HepG2 (cell line): ENCODE measurements around the gene ERBB3. TPM values are rescaled to one million over a fixed set of nuclear protein-coding genes. Genes with fewer than 3 reads are reported as not detected.
A peak's percentile ranks its signal among the peaks of the same experiment; 100 is the strongest.

ENCODE experiments used
- CBX5 ChIP-seq: sonication (generic); formaldehyde crosslinking; IDR thresholded peaks from 2 replicates; pipeline ENCODE4 v1.4.0; 2020; ENCODE audit warnings: missing genetic modification reagents, borderline replicate concordance
- DNMT1 ChIP-seq: sonication (generic); formaldehyde crosslinking; IDR thresholded peaks from 2 replicates; pipeline ENCODE4 v1.5.1; 2020; ENCODE audit warnings: mild to moderate bottlenecking, missing genetic modification reagents
- DRAP1 ChIP-seq: IDR thresholded peaks from 2 replicates; pipeline ENCODE4 v1.6.1; 2016; ENCODE audit warnings: missing genetic modification reagents, missing compliant biosample characterization
- E2F2 ChIP-seq: sonication (generic); formaldehyde crosslinking; IDR thresholded peaks from 2 replicates; pipeline ENCODE4 v1.4.0; 2020; ENCODE audit warnings: missing genetic modification reagents, borderline replicate concordance
- MLXIP ChIP-seq: sonication (generic); formaldehyde crosslinking; IDR thresholded peaks from 2 replicates; pipeline ENCODE4 v1.9.0; 2021; ENCODE audit warnings: missing genetic modification reagents, borderline replicate concordance
- NFIB ChIP-seq: sonication (generic); formaldehyde crosslinking; IDR thresholded peaks from 2 replicates; pipeline ENCODE4 v1.9.0; 2021; ENCODE audit warnings: missing genetic modification reagents, mild to moderate bottlenecking, borderline replicate concordance
- NFRKB ChIP-seq: fragments of 450-650 bp; IDR thresholded peaks from 2 replicates; pipeline ENCODE4 v1.6.1; 2017
- SP1 ChIP-seq, 2 experiments: fragments of 450-650 bp in 1 of 2; sonication (generic) in 1 of 2; formaldehyde crosslinking in 1 of 2; IDR thresholded peaks; 2 replicates each; pipeline versions ENCODE4 v1.4.0 to v1.6.1; 2016 to 2020; ENCODE audit warnings: missing genetic modification reagents in 1 of 2
- TBP ChIP-seq: sonication (generic); formaldehyde crosslinking; IDR thresholded peaks from 2 replicates; pipeline ENCODE4 v1.5.0; 2020; ENCODE audit warnings: missing genetic modification reagents
- ZBTB38 ChIP-seq: sonication (generic); formaldehyde crosslinking; IDR thresholded peaks from 2 replicates; pipeline ENCODE4 v1.5.1; 2020; ENCODE audit warnings: mild to moderate bottlenecking, missing genetic modification reagents
- ZBTB49 ChIP-seq: sonication (generic); formaldehyde crosslinking; IDR thresholded peaks from 2 replicates; pipeline ENCODE4 v1.4.0; 2020; ENCODE audit warnings: missing genetic modification reagents, borderline replicate concordance
- ZKSCAN5 ChIP-seq: sonication (generic); formaldehyde crosslinking; IDR thresholded peaks from 2 replicates; pipeline ENCODE4 v1.5.1; 2020; ENCODE audit warnings: mild to moderate bottlenecking, missing genetic modification reagents
- ZNF260 ChIP-seq: sonication (generic); formaldehyde crosslinking; IDR thresholded peaks from 2 replicates; pipeline ENCODE4 v1.4.0; 2020; ENCODE audit warnings: missing genetic modification reagents, low read depth, mild to moderate bottlenecking, borderline replicate concordance
- ZNF280D ChIP-seq: sonication (generic); formaldehyde crosslinking; IDR thresholded peaks from 2 replicates; pipeline ENCODE4 v1.5.1; 2020; ENCODE audit warnings: mild to moderate bottlenecking, missing genetic modification reagents
- ZNF292 ChIP-seq: sonication (generic); formaldehyde crosslinking; IDR thresholded peaks from 2 replicates; pipeline ENCODE4 v1.8.1; 2022; ENCODE audit warnings: mild to moderate bottlenecking, low read depth, missing genetic modification reagents, borderline replicate concordance
- ZNF709 ChIP-seq: sonication (generic); formaldehyde crosslinking; IDR thresholded peaks from 2 replicates; pipeline ENCODE4 v1.5.0; 2020; ENCODE audit warnings: mild to moderate bottlenecking, missing genetic modification reagents
- polyA plus RNA-seq, 8 experiments: library from polyadenylated mRNA; depleted of rRNA in 3 of 8; stranded (reverse) in 7 of 8; unstranded in 1 of 8; fragments of >200 nt; fragmentation: Illumina TruSeq in 4 of 8; extraction: Trizol in 4 of 8; gene quantifications; 2 replicates each; pipeline versions ENCODE4 v1.2.1 to v1.2.3, GENCODE V29; 2011 to 2016; ENCODE audit warnings: low read depth in 4 of 8, missing spikeins in 1 of 8, mixed read lengths in 1 of 8; ENCODE audit not compliant: insufficient read depth in 1 of 8
- total RNA-seq, 5 experiments: library from RNA; depleted of rRNA; stranded (reverse); fragments of >200 nt; fragmentation: Illumina TruSeq; extraction: Trizol; gene quantifications; 2 replicates each; pipeline ENCODE4 v1.2.3, GENCODE V29; 2016; ENCODE audit warnings: low read depth in 1 of 5

The ERBB3 gene
- total and polyA plus RNA-seq, 2 of the 13 experiments (the other 11 are each of a cell fraction or from before 2014, with no cell fraction given), result 93.6 to 358 TPM

- TF ChIP-seq ZBTB49 (CRISPR knock-in tag), result no peak
- TF ChIP-seq ZNF280D, result 0 out of 2 replicates have a peak, but pooled peaks have one; percentile 23
- TF ChIP-seq DNMT1, result no peak
- TF ChIP-seq E2F2 (CRISPR knock-in tag), result no peak
- TF ChIP-seq SP1 (IDR thresholded peaks at IDR 0.05), result no peak
- 0 out of 2 replicates have a peak, but pooled peaks have one; percentile 26 for TF ChIP-seq SP1 (CRISPR knock-in tag; IDR thresholded peaks at IDR 0.05)
- TF ChIP-seq NFRKB, result no peak
- TF ChIP-seq MLXIP, result no peak
- TF ChIP-seq ZNF260 (CRISPR knock-in tag), result no peak
- TF ChIP-seq DRAP1, result peak; percentile 26; the same call in 1 of the 2 replicates
- TF ChIP-seq ZNF292 (CRISPR knock-in tag), result peak; percentile 34; the same call in 1 of the 2 replicates
- TF ChIP-seq TBP (CRISPR knock-in tag), result no peak
- TF ChIP-seq CBX5 (CRISPR knock-in tag), result peak; percentile 46; the same call in 1 of the 2 replicates
- no peak for TF ChIP-seq NFIB (CRISPR knock-in tag)
- no peak for TF ChIP-seq ZNF709 (CRISPR knock-in tag)
- TF ChIP-seq ZKSCAN5 (CRISPR knock-in tag), result no peak
- TF ChIP-seq ZBTB38 (CRISPR knock-in tag), result 0 out of 2 replicates have a peak, but pooled peaks have one; percentile 25
Measured at GRCh38 chr12:56129206-56129941, 49.4 kb downstream of the ERBB3 start (continued).
